ENCODE results near the gene GNMT. TPM values are rescaled to one million over a fixed set of nuclear protein-coding genes. Genes with fewer than 3 reads are reported as not detected.
"Not testable (repeated sequence)": the region's sequence is repeated elsewhere in the genome, so short reads cannot be mapped to it uniquely, and the experiment has no call there.

GNMT gene
- total RNA-seq, 2 experiments from 2014 or later = 1.2 to 2.1 TPM

- Mint-ChIP-seq H3K9me3 (no peaks in the 10 kb centered on the region), H3K36me3 (ENCODE audit: low read depth) (peaks cover 71% of the 10 kb centered on the region), H3K27ac (no peak overlapping the region), H3K4me3 (no peak overlapping the region), H3K27me3 (no peaks in the 10 kb centered on the region), H3K4me1 (ENCODE audit: low read depth) (peaks cover 9% of the 10 kb centered on the region)
- ChIA-PET CTCF (no interaction called here), POLR2A (interaction anchor here (0.7 kb wide), 1 partner anchor 11 kb away, joined by 3 read pairs; the partner anchor contains the start of gene CNPY3)
- ATAC-seq (ENCODE audit: poor library complexity) (no peak), DNase-seq (no peak)
- Histone ChIP-seq H3K9me3 (ENCODE audit: control insufficient read depth in 1 of 2, insufficient read depth in 1 of 2, low read length in 2 of 2) (no peaks in the 10 kb centered on the region), H3K27me3 (ENCODE audit: control insufficient read depth in 1 of 2, insufficient read depth in 2 of 2, low read length in 2 of 2) (no peaks in the 10 kb centered on the region), H3K27ac (ENCODE audit: low read depth in 1 of 2, low read length in 2 of 2) (no peak overlapping the region), H3K36me3 (ENCODE audit: insufficient read depth, low read length) (peaks cover 71% of the 10 kb centered on the region), H3K4me1 (ENCODE audit: insufficient read depth, low read length) (peaks cover 4% of the 10 kb centered on the region), H3K4me3 (ENCODE audit: low read length) (no peak overlapping the region)
- no peak for TF ChIP-seq CTCF (IDR thresholded peaks at IDR 0.05)
- intact Hi-C loops (cut with DNase I, micrococcal nuclease) = no loop called here
Measured at GRCh38 chr6:42940493-42941045, 20.0 kb upstream of the GNMT start.

- H3K36me3 ChIP-seq (ENCODE audit: insufficient read depth, low read length) = peaks cover 67% of the 10 kb centered on the region
- H3K27me3 Mint-ChIP-seq; H3K27ac ChIP-seq (ENCODE audit: low read depth in 1 of 2, low read length in 2 of 2); H3K27me3 ChIP-seq (ENCODE audit: control insufficient read depth in 1 of 2, insufficient read depth in 2 of 2, low read length in 2 of 2); H3K4me3 Mint-ChIP-seq; H3K4me1 ChIP-seq (ENCODE audit: insufficient read depth, low read length); H3K27ac Mint-ChIP-seq; H3K4me1 Mint-ChIP-seq (ENCODE audit: low read depth); ATAC-seq (ENCODE audit: poor library complexity); DNase-seq; intact Hi-C loops (cut with DNase I, micrococcal nuclease); H3K9me3 Mint-ChIP-seq; CTCF ChIA-PET; H3K9me3 ChIP-seq (ENCODE audit: control insufficient read depth in 1 of 2, insufficient read depth in 1 of 2, low read length in 2 of 2); H3K4me3 ChIP-seq (ENCODE audit: low read length): not testable (repeated sequence)
- peaks cover 67% of the 10 kb centered on the region for H3K36me3 Mint-ChIP-seq (ENCODE audit: low read depth)
- POLR2A ChIA-PET = interaction anchor here (1.4 kb wide), 1 partner anchor 12 kb away, joined by 3 read pairs; the partner anchor contains the start of gene CNPY3
Measured at GRCh38 chr6:42941356-42941755, 19.2 kb upstream of the GNMT start.

DNA sequence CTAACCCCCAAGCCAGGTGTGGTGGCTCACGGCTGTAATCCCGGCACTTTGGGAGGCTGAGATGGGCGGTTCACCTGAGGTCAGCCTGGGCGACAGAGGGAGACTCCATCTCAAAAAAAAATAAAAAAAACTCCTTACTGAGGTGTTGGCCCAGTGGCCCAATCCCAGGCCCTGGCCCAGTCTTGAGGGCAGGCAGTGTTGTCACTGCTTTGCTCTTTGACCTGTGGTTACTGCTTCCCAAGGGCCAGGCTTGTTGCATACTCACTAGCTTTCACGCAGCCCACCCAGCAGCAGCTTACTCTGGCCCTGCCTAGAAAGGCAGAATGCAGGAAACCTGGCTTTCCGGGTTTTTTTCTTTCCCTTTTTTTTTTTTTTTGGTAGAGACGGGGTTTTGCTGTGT is 18.1 kb upstream of the GNMT start:
- Mint-ChIP-seq H3K27ac (no peak overlapping the region), H3K4me1 (ENCODE audit: low read depth) (peaks cover 6% of the 10 kb centered on the region), H3K9me3 (no peaks in the 10 kb centered on the region), H3K4me3 (no peak overlapping the region), H3K36me3 (ENCODE audit: low read depth) (peaks cover 62% of the 10 kb centered on the region), H3K27me3 (no peaks in the 10 kb centered on the region)
- Histone ChIP-seq H3K27ac (ENCODE audit: low read depth in 1 of 2, low read length in 2 of 2) (no peak overlapping the region), H3K36me3 (ENCODE audit: insufficient read depth, low read length) (peaks cover 56% of the 10 kb centered on the region), H3K4me3 (ENCODE audit: low read length) (no peak overlapping the region), H3K9me3 (ENCODE audit: control insufficient read depth in 1 of 2, insufficient read depth in 1 of 2, low read length in 2 of 2) (no peaks in the 10 kb centered on the region), H3K27me3 (ENCODE audit: control insufficient read depth in 1 of 2, insufficient read depth in 2 of 2, low read length in 2 of 2) (no peaks in the 10 kb centered on the region), H3K4me1 (ENCODE audit: insufficient read depth, low read length) (no peaks in the 10 kb centered on the region)
- TF ChIP-seq CTCF (IDR thresholded peaks at IDR 0.05) = no peak
- DNase-seq = no peak
- POLR2A ChIA-PET = no interaction called here
- CTCF ChIA-PET = no interaction called here
- intact Hi-C loops (cut with DNase I, micrococcal nuclease) = no loop called here
- ATAC-seq (ENCODE audit: poor library complexity) = no peak

GRCh38 chr6:42947950-42948349 is 12.6 kb upstream of the GNMT start:
- no peaks in the 10 kb centered on the region for H3K9me3 ChIP-seq (ENCODE audit: control insufficient read depth in 1 of 2, insufficient read depth in 1 of 2, low read length in 2 of 2)
- H3K27me3 ChIP-seq (ENCODE audit: control insufficient read depth in 1 of 2, insufficient read depth in 2 of 2, low read length in 2 of 2) = no peaks in the 10 kb centered on the region
- ChIA-PET POLR2A (interaction anchor here (0.6 kb wide), 1 partner anchor 87 kb away, joined by 3 read pairs; no protein-coding TSS in a partner anchor), CTCF (no interaction called here)
- Mint-ChIP-seq H3K4me1 (ENCODE audit: low read depth) (no peaks in the 10 kb centered on the region), H3K27me3 (no peaks in the 10 kb centered on the region), H3K9me3 (no peaks in the 10 kb centered on the region), H3K4me3 (no peak overlapping the region), H3K36me3 (ENCODE audit: low read depth) (peaks cover 43% of the 10 kb centered on the region), H3K27ac (no peak overlapping the region)
- H3K36me3 ChIP-seq (ENCODE audit: insufficient read depth, low read length) = peaks cover 16% of the 10 kb centered on the region
- DNase-seq = no peak
- intact Hi-C loops (cut with DNase I, micrococcal nuclease) = no loop called here
- H3K4me1 ChIP-seq (ENCODE audit: insufficient read depth, low read length) = no peaks in the 10 kb centered on the region
- H3K4me3 ChIP-seq (ENCODE audit: low read length) = no peak overlapping the region
- TF ChIP-seq CTCF (IDR thresholded peaks at IDR 0.05) = no peak
- ATAC-seq (ENCODE audit: poor library complexity) = no peak
- no peak overlapping the region for H3K27ac ChIP-seq (ENCODE audit: low read depth in 1 of 2, low read length in 2 of 2)

All from CD4-positive, alpha-beta T cell (primary cell).